ENCODE data around the gene ARRB1.

DNA sequence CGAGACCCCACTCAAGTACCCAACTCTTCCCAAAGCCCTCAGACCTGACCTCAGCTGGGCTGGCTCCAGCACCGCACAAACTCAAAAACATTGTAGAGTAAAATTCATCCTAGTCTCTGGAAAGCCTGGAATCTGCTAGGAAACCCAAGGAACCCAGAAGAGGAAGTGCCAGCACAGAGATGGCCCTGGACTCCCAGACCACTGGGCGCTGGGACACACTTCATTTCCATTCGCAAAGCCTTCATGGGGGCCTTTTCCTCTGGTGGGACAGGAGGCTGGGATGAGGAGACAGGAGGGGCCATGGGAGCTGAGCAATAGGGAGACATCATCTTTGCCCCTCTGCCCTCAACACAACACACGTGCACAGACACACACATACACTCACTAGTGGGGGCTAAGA is 30.8 kb downstream of the ARRB1 start:
- TF ChIP-seq, protein P1, sequence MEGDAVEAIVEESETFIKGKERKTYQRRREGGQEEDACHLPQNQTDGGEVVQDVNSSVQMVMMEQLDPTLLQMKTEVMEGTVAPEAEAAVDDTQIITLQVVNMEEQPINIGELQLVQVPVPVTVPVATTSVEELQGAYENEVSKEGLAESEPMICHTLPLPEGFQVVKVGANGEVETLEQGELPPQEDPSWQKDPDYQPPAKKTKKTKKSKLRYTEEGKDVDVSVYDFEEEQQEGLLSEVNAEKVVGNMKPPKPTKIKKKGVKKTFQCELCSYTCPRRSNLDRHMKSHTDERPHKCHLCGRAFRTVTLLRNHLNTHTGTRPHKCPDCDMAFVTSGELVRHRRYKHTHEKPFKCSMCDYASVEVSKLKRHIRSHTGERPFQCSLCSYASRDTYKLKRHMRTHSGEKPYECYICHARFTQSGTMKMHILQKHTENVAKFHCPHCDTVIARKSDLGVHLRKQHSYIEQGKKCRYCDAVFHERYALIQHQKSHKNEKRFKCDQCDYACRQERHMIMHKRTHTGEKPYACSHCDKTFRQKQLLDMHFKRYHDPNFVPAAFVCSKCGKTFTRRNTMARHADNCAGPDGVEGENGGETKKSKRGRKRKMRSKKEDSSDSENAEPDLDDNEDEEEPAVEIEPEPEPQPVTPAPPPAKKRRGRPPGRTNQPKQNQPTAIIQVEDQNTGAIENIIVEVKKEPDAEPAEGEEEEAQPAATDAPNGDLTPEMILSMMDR (IDR thresholded peaks at IDR 0.05) = no peak
- no peak for TF ChIP-seq POLR2A (IDR thresholded peaks at IDR 0.05)
